Measurements from ENCODE around the gene HLA-F. TPM values are rescaled to one million over a fixed set of nuclear protein-coding genes. Genes with fewer than 3 reads are reported as not detected.

Gene HLA-F
- total RNA-seq, 1 donor from 2014 or later, result 293 TPM

GRCh38 chr6:29727637-29728036 is 4.4 kb downstream of the HLA-F start:
- no peak overlapping the region for H3K4me3 Mint-ChIP-seq
- H3K36me3 Mint-ChIP-seq (ENCODE audit: low read depth), result peaks cover 45% of the 10 kb centered on the region
- H3K27me3 Mint-ChIP-seq (ENCODE audit: insufficient read depth), result no peaks in the 10 kb centered on the region
- peaks cover 44% of the 10 kb centered on the region for H3K4me1 Mint-ChIP-seq (ENCODE audit: low read depth)
- intact Hi-C loops (cut with micrococcal nuclease), result no loop called here
- DNase-seq (ENCODE audit: low spot score), result no peak
- no peaks in the 10 kb centered on the region for H3K9me3 Mint-ChIP-seq
- H3K27ac Mint-ChIP-seq, result no peak overlapping the region

DNA sequence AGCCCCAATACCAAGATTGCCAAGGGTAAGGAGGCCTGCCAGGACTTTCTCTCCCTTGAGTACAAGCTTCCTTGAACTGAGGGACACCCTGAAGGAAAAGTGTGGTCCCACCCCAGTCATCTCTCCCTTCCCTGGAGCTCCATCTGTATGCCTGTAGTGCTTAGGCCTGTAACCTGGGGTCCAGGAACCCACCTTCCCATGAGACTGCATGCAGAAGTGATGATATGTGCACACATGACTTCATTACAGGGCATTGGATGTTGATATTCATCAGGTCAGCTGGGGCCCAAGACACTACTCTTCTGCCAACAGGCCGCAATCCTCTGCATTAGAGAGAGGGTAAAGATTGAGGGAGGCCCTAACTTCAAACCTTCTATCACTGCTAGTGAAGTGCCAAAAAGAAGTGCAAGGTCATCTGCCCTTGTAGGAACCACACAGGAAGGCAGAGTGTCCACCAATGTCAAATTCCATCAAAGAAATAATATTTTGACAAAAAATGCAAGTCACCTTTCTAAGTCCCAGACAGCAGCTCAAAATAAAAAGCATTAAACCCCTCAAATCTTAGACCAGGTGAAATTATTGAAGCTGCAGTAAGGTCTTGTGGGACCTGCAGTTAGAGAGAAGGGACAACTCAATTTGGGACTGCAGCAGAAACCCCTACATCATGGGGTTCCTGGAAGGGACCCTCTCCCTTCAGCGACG is 5.1 kb downstream of the HLA-F start:
- Mint-ChIP-seq H3K4me1 (ENCODE audit: low read depth) (peaks cover 44% of the 10 kb centered on the region), H3K9me3 (no peaks in the 10 kb centered on the region), H3K36me3 (ENCODE audit: low read depth) (peaks cover 43% of the 10 kb centered on the region), H3K4me3 (no peak overlapping the region), H3K27me3 (ENCODE audit: insufficient read depth) (no peaks in the 10 kb centered on the region), H3K27ac (no peak overlapping the region)
- no peak for DNase-seq (ENCODE audit: low spot score)
- intact Hi-C loops (cut with micrococcal nuclease), result no loop called here

GRCh38 chr6:29728875-29729270 is 5.6 kb downstream of the HLA-F start:
- H3K9me3 Mint-ChIP-seq, result no peaks in the 10 kb centered on the region
- H3K4me1 Mint-ChIP-seq (ENCODE audit: low read depth), result peaks cover 44% of the 10 kb centered on the region
- no peak for DNase-seq (ENCODE audit: low spot score)
- H3K36me3 Mint-ChIP-seq (ENCODE audit: low read depth), result peaks cover 42% of the 10 kb centered on the region
- H3K4me3 Mint-ChIP-seq, result no peak overlapping the region
- no peaks in the 10 kb centered on the region for H3K27me3 Mint-ChIP-seq (ENCODE audit: insufficient read depth)
- intact Hi-C loops (cut with micrococcal nuclease), result no loop called here
- H3K27ac Mint-ChIP-seq, result no peak overlapping the region

DNA sequence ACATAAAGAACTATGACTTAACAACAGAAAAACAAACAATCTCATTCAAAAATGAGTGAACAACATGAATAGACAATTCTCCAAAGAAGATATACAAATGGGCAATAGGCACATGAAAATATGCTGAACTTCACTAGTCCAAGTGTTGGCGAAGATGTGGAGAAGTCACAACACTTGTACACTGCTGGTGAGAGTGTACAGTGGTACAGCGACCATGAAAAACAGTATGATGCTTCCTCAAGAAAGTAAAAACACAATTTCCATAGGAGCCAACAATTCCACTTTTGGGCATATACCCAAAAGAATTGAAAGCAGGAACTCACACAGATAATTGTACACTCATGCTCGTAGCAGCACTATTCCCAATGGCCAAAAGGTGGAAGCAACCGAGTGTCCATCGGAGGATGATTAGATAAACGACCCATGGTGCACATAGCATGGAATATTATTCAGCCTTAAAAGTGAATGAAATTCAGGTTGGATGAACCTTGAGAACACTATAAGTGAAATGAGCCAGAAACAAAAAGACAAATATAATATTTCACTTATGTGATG is 6.6 kb downstream of the HLA-F start:
- no peak for DNase-seq (ENCODE audit: low spot score)
- peaks cover 46% of the 10 kb centered on the region for H3K4me1 Mint-ChIP-seq (ENCODE audit: low read depth)
- H3K36me3 Mint-ChIP-seq (ENCODE audit: low read depth), result peaks cover 37% of the 10 kb centered on the region
- intact Hi-C loops (cut with micrococcal nuclease), result no loop called here
- no peak overlapping the region for H3K27ac Mint-ChIP-seq
- no peak overlapping the region for H3K4me3 Mint-ChIP-seq
- H3K27me3 Mint-ChIP-seq (ENCODE audit: insufficient read depth), result no peaks in the 10 kb centered on the region
- no peaks in the 10 kb centered on the region for H3K9me3 Mint-ChIP-seq

- Mint-ChIP-seq H3K4me3 (no peak overlapping the region), H3K36me3 (ENCODE audit: low read depth) (peaks cover 31% of the 10 kb centered on the region), H3K9me3 (no peaks in the 10 kb centered on the region), H3K27me3 (ENCODE audit: insufficient read depth) (no peaks in the 10 kb centered on the region), H3K4me1 (ENCODE audit: low read depth) (peaks cover 40% of the 10 kb centered on the region), H3K27ac (no peak overlapping the region)
- no peak for DNase-seq (ENCODE audit: low spot score)
- intact Hi-C loops (cut with micrococcal nuclease), result no loop called here
These were observed 7.4 kb downstream of the HLA-F start for GRCh38 chr6:29730575-29731126.

DNA sequence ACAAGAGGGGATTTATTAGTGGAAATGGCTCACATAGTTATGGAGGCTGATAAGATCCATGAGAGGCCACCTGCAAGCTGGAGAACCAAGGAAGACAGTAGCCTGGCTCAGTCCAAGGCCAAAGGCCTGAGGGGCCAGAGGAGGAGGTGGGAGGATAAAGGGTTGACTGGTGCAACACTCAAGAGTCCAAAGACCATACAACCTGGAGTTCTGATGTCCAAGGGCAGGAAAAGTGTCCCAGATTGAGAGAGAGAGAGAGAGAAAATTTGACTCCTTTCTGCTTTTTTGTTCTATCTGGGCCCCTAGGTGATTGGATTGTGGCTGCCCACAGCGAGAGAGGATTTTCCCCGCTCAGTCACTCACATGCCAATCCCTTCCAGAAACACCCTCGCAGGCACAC is 8.0 kb downstream of the HLA-F start:
- intact Hi-C loops (cut with micrococcal nuclease), result no loop called here
- H3K4me3 Mint-ChIP-seq, result no peak overlapping the region
- no peaks in the 10 kb centered on the region for H3K27me3 Mint-ChIP-seq (ENCODE audit: insufficient read depth)
- H3K36me3 Mint-ChIP-seq (ENCODE audit: low read depth), result peaks cover 31% of the 10 kb centered on the region
- H3K9me3 Mint-ChIP-seq, result peaks cover 5% of the 10 kb centered on the region
- no peak overlapping the region for H3K27ac Mint-ChIP-seq
- no peak for DNase-seq (ENCODE audit: low spot score)
- peaks cover 33% of the 10 kb centered on the region for H3K4me1 Mint-ChIP-seq (ENCODE audit: low read depth)

- Mint-ChIP-seq H3K27me3 (ENCODE audit: insufficient read depth) (no peaks in the 10 kb centered on the region), H3K4me3 (no peak overlapping the region), H3K36me3 (ENCODE audit: low read depth) (peaks cover 14% of the 10 kb centered on the region), H3K27ac (no peak overlapping the region), H3K4me1 (ENCODE audit: low read depth) (peaks cover 16% of the 10 kb centered on the region), H3K9me3 (peaks cover 5% of the 10 kb centered on the region)
- DNase-seq (ENCODE audit: low spot score), result no peak
- intact Hi-C loops (cut with micrococcal nuclease), result no loop called here
These were observed 9.8 kb downstream of the HLA-F start for GRCh38 chr6:29733057-29733456.

GRCh38 chr6:29734046-29735018 is 11.1 kb downstream of the HLA-F start:
- Mint-ChIP-seq H3K4me1 (ENCODE audit: low read depth) (peaks cover 12% of the 10 kb centered on the region), H3K27ac (no peak overlapping the region), H3K27me3 (ENCODE audit: insufficient read depth) (no peaks in the 10 kb centered on the region), H3K9me3 (peaks cover 5% of the 10 kb centered on the region), H3K36me3 (ENCODE audit: low read depth) (peaks cover 14% of the 10 kb centered on the region), H3K4me3 (no peak overlapping the region)
- intact Hi-C loops (cut with micrococcal nuclease), result no loop called here
- DNase-seq (ENCODE audit: low spot score), result no peak

GRCh38 chr6:29736563-29736962 is 13.3 kb downstream of the HLA-F start:
- peaks cover 14% of the 10 kb centered on the region for H3K36me3 Mint-ChIP-seq (ENCODE audit: low read depth)
- no peak overlapping the region for H3K27ac Mint-ChIP-seq
- H3K4me3 Mint-ChIP-seq, result no peak overlapping the region
- intact Hi-C loops (cut with micrococcal nuclease), result no loop called here
- no peak for DNase-seq (ENCODE audit: low spot score)
- H3K27me3 Mint-ChIP-seq (ENCODE audit: insufficient read depth), result no peaks in the 10 kb centered on the region
- peaks cover 12% of the 10 kb centered on the region for H3K4me1 Mint-ChIP-seq (ENCODE audit: low read depth)
- H3K9me3 Mint-ChIP-seq, result peaks cover 5% of the 10 kb centered on the region

DNA sequence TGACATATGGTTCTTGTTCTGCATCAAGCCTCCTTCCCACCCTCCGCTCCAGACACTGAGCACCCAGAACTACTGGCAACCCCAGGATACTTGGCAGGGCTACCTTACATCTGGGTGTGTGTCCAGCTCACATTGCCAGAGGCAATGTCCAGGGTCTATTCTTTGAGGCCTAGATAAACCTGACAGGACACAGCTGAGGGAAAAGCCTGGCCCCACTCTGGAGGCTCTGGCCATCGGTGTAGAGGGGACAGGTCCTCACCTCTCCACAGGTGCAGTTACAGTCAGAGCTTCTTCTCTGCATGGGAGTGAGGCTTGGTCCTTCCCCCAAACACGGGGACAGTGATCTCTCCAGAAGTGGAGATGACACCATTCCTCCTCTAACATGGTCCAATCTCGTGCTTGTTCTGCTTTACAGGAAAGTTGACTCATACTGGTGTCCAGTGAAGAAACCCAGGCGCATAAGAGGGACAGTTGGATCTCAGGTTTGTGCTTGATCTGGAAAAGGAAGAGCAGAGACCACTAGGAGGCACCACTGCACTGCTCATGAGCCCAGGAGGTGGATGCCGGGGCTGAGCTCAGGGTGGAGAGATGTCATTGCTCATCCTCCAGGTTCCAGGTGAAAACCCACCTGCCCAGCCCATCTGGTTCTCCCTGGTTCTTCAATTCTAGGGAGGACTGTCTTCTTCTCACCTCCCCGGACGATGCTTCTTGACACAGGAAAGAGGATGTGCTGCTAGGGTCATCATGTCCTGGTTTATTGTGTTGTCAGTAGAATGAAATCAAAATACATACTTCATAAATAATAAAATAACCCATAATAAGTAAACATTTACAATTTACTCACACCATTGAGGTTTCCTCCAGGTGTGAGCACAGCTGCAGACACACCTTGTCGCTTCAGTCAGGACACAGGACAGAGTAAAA is 14.7 kb downstream of the HLA-F start:
- Mint-ChIP-seq H3K4me1 (ENCODE audit: low read depth) (peaks cover 12% of the 10 kb centered on the region), H3K27me3 (ENCODE audit: insufficient read depth) (no peaks in the 10 kb centered on the region), H3K4me3 (no peak overlapping the region), H3K36me3 (ENCODE audit: low read depth) (peaks cover 16% of the 10 kb centered on the region), H3K27ac (no peak overlapping the region), H3K9me3 (peaks cover 5% of the 10 kb centered on the region)
- peak; percentile 63 for DNase-seq (ENCODE audit: low spot score)
- intact Hi-C loops (cut with micrococcal nuclease), result loop anchor here (1.0 kb wide), 4 partner anchors 11 to 275 kb away; no protein-coding TSS in a partner anchor

- no peaks in the 10 kb centered on the region for H3K27me3 Mint-ChIP-seq (ENCODE audit: insufficient read depth)
These were observed 16.1 kb downstream of the HLA-F start for GRCh38 chr6:29739136-29739881.

More at GRCh38 chr6:29739136-29739881, 16.1 kb downstream of the HLA-F start:
- DNase-seq (ENCODE audit: low spot score), result no peak
- intact Hi-C loops (cut with micrococcal nuclease), result no loop called here
- no peak overlapping the region for H3K4me3 Mint-ChIP-seq
- H3K9me3 Mint-ChIP-seq, result peaks cover 5% of the 10 kb centered on the region
- H3K27ac Mint-ChIP-seq, result no peak overlapping the region
- H3K4me1 Mint-ChIP-seq (ENCODE audit: low read depth), result peaks cover 7% of the 10 kb centered on the region
- peaks cover 16% of the 10 kb centered on the region for H3K36me3 Mint-ChIP-seq (ENCODE audit: low read depth)

Measured in activated T-helper 1 cell treated with anti-CD3 and anti-CD28 coated beads, Interleukin-12 subunit alpha, Interleukin-12 subunit beta, Interleukin-2, Interleukin-4 antibody, amounts not matched to agents 30 ng/mL and 10 ng/mL and 1 ng/mL, durations not matched to agents 14 hours and 24 hours and 36 hours (primary cell).